ENCODE measurements around the gene NECTIN2. TPM values are rescaled to one million over a fixed set of nuclear protein-coding genes. Genes with fewer than 3 reads are reported as not detected.
A peak's percentile ranks its signal among the peaks of the same experiment; 100 is the strongest.
"Not testable (repeated sequence)": the region's sequence is repeated elsewhere in the genome, so short reads cannot be mapped to it uniquely, and the experiment has no call there.

Gene NECTIN2
- total RNA-seq, 2 donors from 2014 or later, result 1.3 to 1.6 TPM

GRCh38 chr19:44823373-44823698 is 22.8 kb upstream of the NECTIN2 start:
- Mint-ChIP-seq H3K36me3 (no peaks in the 10 kb centered on the region), H3K27me3 (peaks cover 4 to 7% of the 10 kb centered on the region in 2 donors), H3K27ac (no peak overlapping the region)

GRCh38 chr19:44824761-44825160 is 21.3 kb upstream of the NECTIN2 start:
- H3K27me3 Mint-ChIP-seq, result peaks cover 4 to 7% of the 10 kb centered on the region in 2 donors

More at GRCh38 chr19:44823373-44823698, 22.8 kb upstream of the NECTIN2 start:
- Mint-ChIP-seq H3K4me1 (ENCODE audit: low read depth in 2 of 2) (no peaks in the 10 kb centered on the region), H3K4me3 (no peak overlapping the region), H3K9me3 (no peaks in the 10 kb centered on the region)
- no peak for ATAC-seq
- no peak for DNase-seq (ENCODE audit: low spot score)

GRCh38 chr19:44832875-44833274 is 13.2 kb upstream of the NECTIN2 start:
- H3K9me3 Mint-ChIP-seq; H3K4me1 Mint-ChIP-seq (ENCODE audit: low read depth in 2 of 2); DNase-seq (ENCODE audit: low spot score); ATAC-seq; H3K4me3 Mint-ChIP-seq; H3K27me3 Mint-ChIP-seq; H3K27ac Mint-ChIP-seq; H3K36me3 Mint-ChIP-seq: not testable (repeated sequence)

More at GRCh38 chr19:44824761-44825160, 21.3 kb upstream of the NECTIN2 start:
- ATAC-seq (no peak), DNase-seq (ENCODE audit: low spot score) (no peak)
- Mint-ChIP-seq H3K27ac (no peak overlapping the region), H3K36me3 (no peaks in the 10 kb centered on the region), H3K4me3 (no peak overlapping the region), H3K4me1 (ENCODE audit: low read depth in 2 of 2) (no peaks in the 10 kb centered on the region), H3K9me3 (no peaks in the 10 kb centered on the region)

DNA sequence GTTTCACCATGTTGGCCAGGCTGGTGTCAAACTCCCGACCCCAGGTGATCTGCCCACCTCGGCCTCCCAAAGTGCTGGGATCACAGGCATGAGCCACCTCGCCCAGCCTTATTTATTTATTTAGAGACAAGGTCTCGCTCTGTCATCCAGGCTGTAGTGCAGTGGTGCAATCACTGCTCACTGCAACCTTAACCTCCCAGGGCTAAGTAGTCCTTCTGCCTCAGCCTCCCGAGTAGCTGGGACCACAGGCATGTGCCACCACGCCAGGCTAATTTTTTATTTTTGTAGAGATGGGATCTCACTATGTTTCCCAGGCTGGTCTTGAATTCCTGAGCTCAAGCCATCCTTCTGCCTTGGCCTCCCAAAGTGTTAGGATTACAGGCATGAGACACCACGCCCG is 11.7 kb upstream of the NECTIN2 start:
- H3K27me3 Mint-ChIP-seq; ATAC-seq; DNase-seq (ENCODE audit: low spot score); H3K27ac Mint-ChIP-seq; H3K4me1 Mint-ChIP-seq (ENCODE audit: low read depth in 2 of 2); H3K36me3 Mint-ChIP-seq; H3K9me3 Mint-ChIP-seq; H3K4me3 Mint-ChIP-seq: not testable (repeated sequence)

GRCh38 chr19:44839276-44839675 is 6.8 kb upstream of the NECTIN2 start:
- no peak overlapping the region for H3K4me3 Mint-ChIP-seq
- DNase-seq (ENCODE audit: low spot score) (no peak), ATAC-seq (no peak)
- H3K36me3 Mint-ChIP-seq, result no peaks in the 10 kb centered on the region
- no peaks in the 10 kb centered on the region for H3K27me3 Mint-ChIP-seq
- H3K27ac Mint-ChIP-seq, result no peak overlapping the region
- H3K4me1 Mint-ChIP-seq (ENCODE audit: low read depth in 2 of 2), result no peaks in the 10 kb centered on the region
- H3K9me3 Mint-ChIP-seq, result no peaks in the 10 kb centered on the region

DNA sequence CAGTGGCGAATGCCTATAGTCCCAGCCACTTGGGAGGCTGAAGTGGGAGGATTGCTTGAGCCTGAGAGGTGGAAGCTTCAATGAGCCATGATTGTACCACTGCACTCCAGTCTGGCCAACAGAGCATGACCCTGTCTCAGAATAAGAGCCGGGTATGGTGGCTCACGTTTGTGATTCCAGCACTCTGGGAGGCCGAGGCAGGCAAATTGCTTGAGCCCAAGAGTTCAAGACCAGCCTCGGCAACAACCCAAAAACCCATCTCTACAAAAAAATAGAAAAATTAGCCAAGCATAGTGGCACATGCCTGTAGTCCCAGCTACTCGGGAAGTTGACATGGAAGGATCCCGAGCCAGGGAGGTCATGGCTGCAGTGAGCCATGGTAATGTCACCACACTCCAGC is 5.3 kb upstream of the NECTIN2 start:
- ATAC-seq (no peak), DNase-seq (ENCODE audit: low spot score) (no peak)
- Mint-ChIP-seq H3K4me1 (ENCODE audit: low read depth in 2 of 2) (peaks cover 9 to 13% of the 10 kb centered on the region in 2 donors), H3K36me3 (no peaks in the 10 kb centered on the region), H3K27me3 (peaks cover 0 to 12% of the 10 kb centered on the region in 2 donors), H3K4me3 (no peak overlapping the region), H3K9me3 (no peaks in the 10 kb centered on the region), H3K27ac (no peak overlapping the region)

DNA sequence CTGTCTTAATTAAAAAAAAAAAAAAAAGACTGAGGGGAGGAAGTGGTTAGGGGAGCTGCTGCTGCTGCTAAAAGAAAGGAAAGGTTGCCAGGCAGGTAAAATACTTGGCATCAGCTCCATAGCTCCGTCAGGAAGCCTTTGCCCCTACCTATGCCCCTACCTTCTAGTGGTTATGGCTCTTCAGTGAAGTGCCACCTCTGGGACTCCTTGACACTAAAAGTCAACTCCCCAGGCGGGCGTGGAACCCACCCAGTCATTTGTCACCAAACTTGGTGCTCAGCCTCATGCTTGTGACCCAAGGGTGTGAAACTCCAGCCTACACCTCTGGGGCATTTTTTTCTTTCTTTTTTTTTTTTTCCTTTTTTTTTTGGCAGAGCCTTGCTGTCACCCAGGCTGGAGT is 4.9 kb upstream of the NECTIN2 start:
- H3K9me3 Mint-ChIP-seq, result no peaks in the 10 kb centered on the region
- no peak overlapping the region for H3K27ac Mint-ChIP-seq
- H3K36me3 Mint-ChIP-seq, result no peaks in the 10 kb centered on the region
- no peak overlapping the region for H3K4me3 Mint-ChIP-seq
- DNase-seq (ENCODE audit: low spot score) (no peak), ATAC-seq (no peak)
- peaks cover 0 to 13% of the 10 kb centered on the region in 2 donors for H3K27me3 Mint-ChIP-seq
- peaks cover 9 to 13% of the 10 kb centered on the region in 2 donors for H3K4me1 Mint-ChIP-seq (ENCODE audit: low read depth in 2 of 2)

GRCh38 chr19:44845286-44845611 is 848 bp upstream of the NECTIN2 start:
- no peaks in the 10 kb centered on the region for H3K36me3 Mint-ChIP-seq
- H3K9me3 Mint-ChIP-seq, result no peaks in the 10 kb centered on the region
- DNase-seq (ENCODE audit: low spot score) (no peak), ATAC-seq (no peak)
- H3K4me1 Mint-ChIP-seq (ENCODE audit: low read depth in 2 of 2), result peaks cover 20 to 25% of the 10 kb centered on the region in 2 donors
- peak overlapping the region; percentile 88 for H3K4me3 Mint-ChIP-seq
- peaks cover 9 to 20% of the 10 kb centered on the region in 2 donors for H3K27me3 Mint-ChIP-seq
- H3K27ac Mint-ChIP-seq, result peak overlapping the region; percentile 19 to 26

DNA sequence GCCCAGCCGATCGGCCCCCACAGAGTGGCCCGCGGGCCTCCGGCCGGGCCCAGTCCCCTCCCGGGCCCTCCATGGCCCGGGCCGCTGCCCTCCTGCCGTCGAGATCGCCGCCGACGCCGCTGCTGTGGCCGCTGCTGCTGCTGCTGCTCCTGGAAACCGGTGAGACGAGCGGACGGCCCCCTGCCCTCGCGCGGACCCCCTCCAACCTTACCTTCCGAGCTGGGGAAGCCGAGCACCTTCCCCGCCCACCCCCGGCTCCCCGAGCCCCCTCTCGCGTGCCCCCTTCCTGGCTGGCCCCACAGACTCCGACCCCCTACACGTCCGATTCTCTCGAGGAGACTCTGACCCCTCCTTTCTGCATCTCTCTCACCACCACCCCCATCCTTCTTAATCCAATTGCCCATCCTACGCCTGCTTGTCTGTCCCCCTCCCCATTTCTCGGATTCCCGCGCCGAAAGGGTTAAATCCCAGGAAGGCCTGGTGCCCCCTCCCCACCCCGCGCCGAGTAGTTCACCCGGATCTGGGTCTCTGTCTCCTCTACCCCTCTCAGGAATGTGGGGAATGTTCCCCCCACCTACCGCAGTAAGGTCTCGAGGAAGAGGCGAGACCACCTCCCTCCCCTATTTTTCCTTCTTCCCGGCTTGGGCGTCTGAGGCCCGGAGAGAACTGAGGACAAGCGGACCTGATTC is 502 bp downstream of the NECTIN2 start:
- peak overlapping the region; percentile 81 for H3K4me3 Mint-ChIP-seq
- ATAC-seq (no peak), DNase-seq (ENCODE audit: low spot score) (no peak)
- H3K9me3 Mint-ChIP-seq, result no peaks in the 10 kb centered on the region
- peak overlapping the region in 1 of 2 donors; percentile 30 for H3K27ac Mint-ChIP-seq
- H3K4me1 Mint-ChIP-seq (ENCODE audit: low read depth in 2 of 2), result peaks cover 20 to 25% of the 10 kb centered on the region in 2 donors
- peaks cover 9 to 20% of the 10 kb centered on the region in 2 donors for H3K27me3 Mint-ChIP-seq
- H3K36me3 Mint-ChIP-seq, result no peaks in the 10 kb centered on the region

GRCh38 chr19:44847144-44848035 is 1.3 kb downstream of the NECTIN2 start:
- H3K27me3 Mint-ChIP-seq, result peaks cover 9 to 20% of the 10 kb centered on the region in 2 donors
- H3K9me3 Mint-ChIP-seq, result no peaks in the 10 kb centered on the region
- peaks cover 20 to 25% of the 10 kb centered on the region in 2 donors for H3K4me1 Mint-ChIP-seq (ENCODE audit: low read depth in 2 of 2)
- peak overlapping the region in 1 of 2 donors; percentile 30 for H3K27ac Mint-ChIP-seq
- no peak for DNase-seq (ENCODE audit: low spot score)
- no peak for ATAC-seq
- no peaks in the 10 kb centered on the region for H3K36me3 Mint-ChIP-seq
- peak overlapping the region; percentile 81 for H3K4me3 Mint-ChIP-seq

- Mint-ChIP-seq H3K4me1 (ENCODE audit: low read depth in 2 of 2) (peaks cover 20 to 25% of the 10 kb centered on the region in 2 donors), H3K27ac (no peak overlapping the region), H3K27me3 (peaks cover 13 to 20% of the 10 kb centered on the region in 2 donors), H3K36me3 (no peaks in the 10 kb centered on the region), H3K9me3 (no peaks in the 10 kb centered on the region), H3K4me3 (no peak overlapping the region)
- ATAC-seq (no peak), DNase-seq (ENCODE audit: low spot score) (no peak)
Measured at GRCh38 chr19:44848036-44848811, 2.1 kb downstream of the NECTIN2 start.

- no peak for ATAC-seq
- Mint-ChIP-seq H3K4me3 (no peak overlapping the region), H3K36me3 (no peaks in the 10 kb centered on the region), H3K4me1 (ENCODE audit: low read depth in 2 of 2) (peaks cover 20 to 25% of the 10 kb centered on the region in 2 donors), H3K9me3 (no peaks in the 10 kb centered on the region), H3K27ac (no peak overlapping the region), H3K27me3 (peaks cover 16 to 20% of the 10 kb centered on the region in 2 donors)
- no peak for DNase-seq (ENCODE audit: low spot score)
Measured at GRCh38 chr19:44848812-44849447, 2.8 kb downstream of the NECTIN2 start.

DNA sequence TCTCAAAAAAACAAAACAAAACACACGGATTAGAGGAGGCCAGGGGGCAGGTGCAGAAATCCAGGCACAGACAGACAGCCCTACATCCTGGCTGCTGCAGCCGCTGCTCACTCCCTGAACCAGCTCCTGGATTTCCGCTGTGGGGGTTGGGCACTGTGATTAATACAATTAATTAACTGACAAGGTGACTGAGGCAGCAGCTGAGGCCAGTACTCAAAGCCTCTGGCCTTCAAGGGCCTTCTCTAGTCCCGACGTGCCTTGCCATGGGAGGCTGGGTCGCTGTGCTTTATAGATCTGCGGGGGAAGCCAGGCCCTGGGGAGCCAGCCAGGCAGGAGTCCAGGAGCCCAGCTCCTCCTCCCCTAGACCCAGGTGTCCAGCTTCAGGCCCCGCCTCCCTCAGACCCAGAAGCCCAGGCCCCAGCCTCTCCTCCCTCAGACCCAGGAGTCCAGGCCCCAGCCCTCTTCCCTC is 4.6 kb downstream of the NECTIN2 start:
- peaks cover 11 to 13% of the 10 kb centered on the region in 2 donors for H3K4me1 Mint-ChIP-seq (ENCODE audit: low read depth in 2 of 2)
- ATAC-seq (no peak), DNase-seq (ENCODE audit: low spot score) (no peak)
- H3K4me3 Mint-ChIP-seq, result no peak overlapping the region
- H3K36me3 Mint-ChIP-seq, result no peaks in the 10 kb centered on the region
- H3K9me3 Mint-ChIP-seq, result no peaks in the 10 kb centered on the region
- H3K27me3 Mint-ChIP-seq, result peaks cover 10 to 16% of the 10 kb centered on the region in 2 donors
- no peak overlapping the region for H3K27ac Mint-ChIP-seq
